HCT116 (cell line): ENCODE measurements around the gene CDK5RAP2. TPM values are rescaled to one million over a fixed set of nuclear protein-coding genes. Genes with fewer than 3 reads are reported as not detected.

ENCODE experiments used
- ATAC-seq: fragments of 200-7000 bp; cut with Tn5 transposase; 2 replicates; pipeline ENCODE4 v1.9.1; 2020; ENCODE audit warnings: mild to moderate bottlenecking, moderate library complexity
- BruUV-seq: library from RNA; stranded (reverse); fragments of 400-500 nt; replicated peaks from 2 replicates; lab custom pipeline; 2021; lab: Mats Ljungman, UMichigan
- CTCF ChIA-PET: fragments of 300-600 bp; sonication (Branson Sonifier 250); formaldehyde crosslinking; loops from one replicate; lab custom pipeline; 2021; ENCODE audit warnings: antibody characterized with exemption; lab: Charles Lee
- POLR2A ChIA-PET: fragments of 300-600, 350-600 bp; sonication (Branson Sonifier 250); formaldehyde crosslinking; loops from one replicate; lab custom pipeline; 2021; ENCODE audit warnings: antibody characterized with exemption; lab: Charles Lee
- RAD21 ChIA-PET, 2 experiments: fragments of 300-600 bp; sonication (Branson Sonifier 250); formaldehyde crosslinking; loops; one replicate each; lab custom pipeline; 2023; ENCODE audit warnings: low total read pairs in 2 of 2; ENCODE audit not compliant: uncharacterized antibody in 2 of 2, unreplicated experiment in 2 of 2, low non-redundant PET in 1 of 2; lab: Charles Lee
- DNase-seq: peaks from one replicate; pipeline ENCODE4 v3.0.0-alpha.2; 2010; ENCODE audit warnings: low read depth, low spot score
- H2AFZ ChIP-seq: fragments of 200-600 bp; shearing (Covaris generic), sonication (generic); 2 replicates; pipeline ENCODE4 v1.6.1; 2017; ENCODE audit warnings: low read depth, mixed run types, mixed read lengths, antibody characterized with exemption, low read length; ENCODE audit not compliant: poor library complexity, severe bottlenecking
- H3K27ac ChIP-seq: 2 replicates; pipeline ENCODE4 v1.5.1; 2012; ENCODE audit warnings: low read depth, low read length
- H3K27me3 ChIP-seq: fragments of 200-600 bp; sonication (generic); 2 replicates; pipeline ENCODE4 v1.6.1; 2016; ENCODE audit warnings: mixed run types, low read length, mixed read lengths; ENCODE audit not compliant: insufficient read depth
- H3K36me3 ChIP-seq, 2 experiments: fragments of 200-500 bp in 1 of 2; fragments of 200-600 bp in 1 of 2; sonication (Bioruptor generic) in 1 of 2; sonication (generic) in 1 of 2; 2 replicates each; pipeline versions ENCODE4 v1.5.1 to v1.6.1; 2014 to 2016; ENCODE audit warnings: low read length in 2 of 2, inconsistent platforms in 1 of 2, mixed read lengths in 1 of 2, mixed run types in 1 of 2; ENCODE audit not compliant: insufficient read depth in 2 of 2, control insufficient read depth in 1 of 2
- H3K4me1 ChIP-seq, 2 experiments: fragments of 200-600 bp in 1 of 2; sonication (generic) in 1 of 2; 2 replicates each; pipeline versions ENCODE4 v1.5.1 to v1.6.1; 2012 to 2017; ENCODE audit warnings: low read length in 2 of 2, inconsistent platforms in 1 of 2, mild to moderate bottlenecking in 1 of 2, mixed read lengths in 1 of 2, mixed run types in 1 of 2, moderate library complexity in 1 of 2; ENCODE audit not compliant: insufficient read depth in 2 of 2, control insufficient read depth in 1 of 2
- H3K4me2 ChIP-seq: fragments of 200-600 bp; sonication (generic); 2 replicates; pipeline ENCODE4 v1.6.1; 2017; ENCODE audit warnings: mixed run types, low read length, mixed read lengths
- H3K4me3 ChIP-seq, 2 experiments: fragments of 200-600 bp in 1 of 2; sonication (generic) in 1 of 2; replicated peaks in 1 of 2; 2 replicates each; pipeline ENCODE4 v1.5.1; 2011 to 2016; ENCODE audit warnings: low read length in 2 of 2, control low read depth in 1 of 2, low read depth in 1 of 2, mild to moderate bottlenecking in 1 of 2, mixed read lengths in 1 of 2, mixed run types in 1 of 2
- H3K79me2 ChIP-seq: fragments of 200-600 bp; sonication (generic); 2 replicates; pipeline ENCODE4 v1.6.1; 2017; ENCODE audit warnings: mild to moderate bottlenecking, mixed run types, low read length, moderate library complexity, mixed read lengths; ENCODE audit not compliant: insufficient read depth
- H3K9ac ChIP-seq: fragments of 200-600 bp; sonication (generic); 2 replicates; pipeline ENCODE4 v1.6.1; 2016; ENCODE audit warnings: low read length, mixed read lengths
- H3K9me2 ChIP-seq: fragments of 200-600 bp; sonication (generic), shearing (Covaris generic); 2 replicates; pipeline ENCODE4 v1.6.1; 2017; ENCODE audit warnings: mixed run types, mild to moderate bottlenecking, moderate library complexity; ENCODE audit not compliant: insufficient read depth
- H3K9me3 ChIP-seq, 2 experiments: fragments of 200-500 bp in 1 of 2; fragments of 200-600 bp in 1 of 2; sonication (Bioruptor generic) in 1 of 2; sonication (generic) in 1 of 2; 2 replicates each; pipeline ENCODE4 v1.6.1; 2014 to 2017; ENCODE audit warnings: low read length in 2 of 2, mixed read lengths in 2 of 2, inconsistent platforms in 1 of 2, low read depth in 1 of 2, mild to moderate bottlenecking in 1 of 2, mixed run types in 1 of 2, moderate library complexity in 1 of 2; ENCODE audit not compliant: control insufficient read depth in 1 of 2, insufficient read depth in 1 of 2
- H4K20me1 ChIP-seq: fragments of 200-600 bp; sonication (generic), shearing (Covaris generic); 2 replicates; pipeline ENCODE4 v1.6.1; 2017; ENCODE audit warnings: mixed run types, mild to moderate bottlenecking, moderate library complexity; ENCODE audit not compliant: insufficient read depth
- ATF3 ChIP-seq: IDR thresholded peaks from 2 replicates; pipeline ENCODE4 v1.6.1; 2012
- CBX3 ChIP-seq: IDR thresholded peaks from 2 replicates; pipeline ENCODE4 v1.6.1; 2012; ENCODE audit warnings: low read depth
- CEBPB ChIP-seq: IDR thresholded peaks from 2 replicates; pipeline ENCODE4 v1.6.1; 2012; ENCODE audit warnings: low read depth
- CTCF ChIP-seq, 3 experiments: fragments of 200-600 bp in 1 of 3; sonication (generic) in 1 of 3; IDR thresholded peaks in 2 of 3; conservative IDR thresholded peaks in 1 of 3; 2 replicates each; pipeline ENCODE4 v1.5.1; 2012 to 2017; ENCODE audit warnings: low read depth in 2 of 3, low read length in 2 of 3, antibody characterized with exemption in 1 of 3, borderline replicate concordance in 1 of 3, control low read depth in 1 of 3, mild to moderate bottlenecking in 1 of 3, mixed read lengths in 1 of 3, mixed run types in 1 of 3, moderate library complexity in 1 of 3; ENCODE audit not compliant: insufficient read depth in 1 of 3
- EGR1 ChIP-seq: IDR thresholded peaks from 2 replicates; pipeline ENCODE4 v1.6.1; 2012; ENCODE audit warnings: low read depth
- ELF1 ChIP-seq: IDR thresholded peaks from 2 replicates; pipeline ENCODE4 v1.6.1; 2012; ENCODE audit warnings: low read depth, borderline replicate concordance
- EZH2 ChIP-seq: fragments of 200-600 bp; sonication (generic); IDR thresholded peaks from 2 replicates; pipeline ENCODE4 v1.6.1; 2017; ENCODE audit warnings: antibody characterized with exemption, mixed run types
- EZH2phosphoT487 ChIP-seq: fragments of 200-600 bp; IDR thresholded peaks from 2 replicates; pipeline ENCODE4 v1.6.1; 2018; ENCODE audit warnings: antibody characterized with exemption, borderline replicate concordance
- JUND ChIP-seq: IDR thresholded peaks from 2 replicates; pipeline ENCODE4 v1.6.1; 2012
- MAX ChIP-seq: IDR thresholded peaks from 2 replicates; pipeline ENCODE4 v1.6.1; 2012
- RAD21 ChIP-seq: IDR thresholded peaks from 2 replicates; pipeline ENCODE4 v1.6.1; 2012; ENCODE audit warnings: low read depth, mild to moderate bottlenecking
- SIN3A ChIP-seq: IDR thresholded peaks from 2 replicates; pipeline ENCODE4 v1.6.1; 2012; ENCODE audit warnings: low read depth
- SP1 ChIP-seq: IDR thresholded peaks from 2 replicates; pipeline ENCODE4 v1.6.1; 2012; ENCODE audit warnings: low read depth
- SRF ChIP-seq: IDR thresholded peaks from 2 replicates; pipeline ENCODE4 v1.6.1; 2012; ENCODE audit warnings: low read depth
- ZBTB33 ChIP-seq: IDR thresholded peaks from 2 replicates; pipeline ENCODE4 v1.6.1; 2011; ENCODE audit warnings: mild to moderate bottlenecking, low read length, moderate library complexity; ENCODE audit not compliant: insufficient replicate concordance; ENCODE audit errors: extremely low read depth
- ZNF274 ChIP-seq: fragments of 200-500 bp; sonication (Bioruptor generic); IDR thresholded peaks from 2 replicates; pipeline ENCODE4 v1.6.1; 2014; ENCODE audit warnings: mild to moderate bottlenecking, low read depth, low read length, inconsistent platforms
- intact Hi-C: fragments of 100-400 bp; cut with micrococcal nuclease; formaldehyde crosslinking; loops from 2 replicates; pipeline ENCODE4 v1.10.0; 2022
- total RNA-seq: library from RNA; stranded (reverse); gene quantifications from one replicate; pipeline ENCODE4 v1.2.1, GENCODE V29; 2021; ENCODE audit not compliant: unreplicated experiment

CDK5RAP2 gene
- total RNA-seq, 1 experiment from 2014 or later: 56.2 TPM

- Histone ChIP-seq H3K4me3 (no peak overlapping the region), H3K4me2 (no peak overlapping the region), H3K4me1 (peaks cover 5 to 8% of the 10 kb centered on the region in 2 experiments), H3K9me2 (no peaks in the 10 kb centered on the region), H3K79me2 (no peaks in the 10 kb centered on the region), H3K9ac (no peak overlapping the region), H3K9me3 (no peaks in the 10 kb centered on the region), H3K27ac (no peak overlapping the region), H4K20me1 (no peaks in the 10 kb centered on the region), H3K36me3 (no peaks in the 10 kb centered on the region), H2AFZ (no peak overlapping the region), H3K27me3 (no peaks in the 10 kb centered on the region)
- no TSS peak for BruUV-seq
- ATAC-seq: peak; percentile 92
- DNase-seq: peak; percentile 31
- peak; percentile 84 for TF ChIP-seq RAD21
- TF ChIP-seq CTCF (IDR thresholded peaks at IDR 0.05 in 2 of 3, conservative IDR thresholded peaks at IDR 0.05 in 1 of 3; ENCODE audit: borderline replicate concordance in 1 of 3, insufficient read depth in 1 of 3, low read depth in 2 of 3, low read length in 2 of 3): peak; percentile 42 to 83 (median 71); a peak in 5 of 6 replicates
- TF ChIP-seq EZH2phosphoT487: no peak
- no peak for TF ChIP-seq EZH2
- intact Hi-C loops: loop anchor here (2.0 kb wide), 2 partner anchors 388 to 792 kb away; no protein-coding TSS in a partner anchor
- POLR2A ChIA-PET: no interaction called here
- RAD21 ChIA-PET: no interaction called here
- CTCF ChIA-PET: interaction anchor here (1.4 kb wide), 1 partner anchor 128 kb away, joined by 3 read pairs; no protein-coding TSS in a partner anchor
Measured at GRCh38 chr9:120348951-120349429, 231.0 kb downstream of the CDK5RAP2 start.

- intact Hi-C loops: no loop called here
- Histone ChIP-seq H3K36me3 (no peaks in the 10 kb centered on the region), H3K9me2 (no peaks in the 10 kb centered on the region), H4K20me1 (no peaks in the 10 kb centered on the region), H2AFZ (no peak overlapping the region), H3K4me2 (no peak overlapping the region), H3K79me2 (no peaks in the 10 kb centered on the region), H3K4me1 (peaks cover 6 to 9% of the 10 kb centered on the region in 2 experiments), H3K27ac (no peak overlapping the region), H3K9me3 (no peaks in the 10 kb centered on the region), H3K9ac (no peak overlapping the region), H3K4me3 (no peak overlapping the region), H3K27me3 (no peaks in the 10 kb centered on the region)
- no peak for TF ChIP-seq SIN3A
- no peak for TF ChIP-seq ATF3
- TF ChIP-seq SP1: no peak
- no peak for TF ChIP-seq RAD21
- no peak for TF ChIP-seq EZH2
- no peak for TF ChIP-seq CEBPB
- TF ChIP-seq EGR1: no peak
- TF ChIP-seq EZH2phosphoT487: no peak
- no peak for TF ChIP-seq ELF1
- TF ChIP-seq SRF: no peak
- TF ChIP-seq CBX3: no peak
- no peak for TF ChIP-seq JUND
- TF ChIP-seq ZBTB33: no peak
- no peak for TF ChIP-seq MAX
- no peak for TF ChIP-seq ZNF274
- DNase-seq (no peak), ATAC-seq (no peak)
- ChIA-PET CTCF (no interaction called here), POLR2A (no interaction called here), RAD21 (no interaction called here)
- BruUV-seq: no TSS peak
Measured at GRCh38 chr9:120345379-120345778, 234.6 kb downstream of the CDK5RAP2 start.
